K562 (cell line): ENCODE data around the gene PARPBP. TPM values are rescaled to one million over a fixed set of nuclear protein-coding genes. Genes with fewer than 3 reads are reported as not detected.

Experiments used
- ATAC-seq: fragments of 200-7000 bp; cut with Tn5 transposase; 3 replicates; pipeline ENCODE4 v1.9.1; 2020; ENCODE audit warnings: moderate library complexity
- BruUV-seq: library from RNA; stranded (reverse); fragments of 400-500 nt; replicated peaks from 2 replicates; lab custom pipeline; 2021; lab: Mats Ljungman, UMichigan
- CTCF ChIA-PET: fragments of 300-600 bp; formaldehyde crosslinking; extraction: SDS; loops from one replicate; lab custom pipeline; 2021; ENCODE audit warnings: low intra/inter-chr PET ratio; lab: Yijun Ruan, JAX
- POLR2A ChIA-PET: fragments of 300-600, 350-650 bp; sonication (Branson Sonifier 250); formaldehyde crosslinking; extraction: SDS; loops from one replicate; lab custom pipeline; 2021; ENCODE audit warnings: antibody characterized with exemption, inconsistent platforms; lab: Yijun Ruan, JAX
- DNase-seq, 4 experiments: peaks; one replicate each; pipeline versions ENCODE4 v3.0.0 to v3.0.0-alpha.2; 2011 to 2018; ENCODE audit warnings: low spot score in 3 of 4, mixed read lengths in 3 of 4; ENCODE audit errors: extremely low read depth in 1 of 4
- FAIRE-seq: peaks from 2 replicates; lab custom pipeline; 2011; peaks lifted over from hg19 to GRCh38; lab: Jason Lieb, UNC
- H2AFZ ChIP-seq: 2 replicates; pipeline ENCODE4 v1.6.0; 2011; ENCODE audit warnings: low read depth, low read length, control low read depth, inconsistent platforms
- H3K27ac ChIP-seq: fragments of 200-600 bp; 3 replicates; pipeline ENCODE4 v1.8.0; 2011; ENCODE audit warnings: low read depth, mild to moderate bottlenecking, control low read depth, inconsistent platforms, low read length, moderate library complexity, mixed read lengths; ENCODE audit errors: extremely low read depth
- H3K27me3 ChIP-seq, 2 experiments: fragments of 300-600 bp in 1 of 2; 2 replicates in 1 of 2; 3 replicates in 1 of 2; pipeline versions ENCODE4 v1.6.0 to v1.8.0; 2011; ENCODE audit warnings: inconsistent platforms in 2 of 2, low read length in 2 of 2, mild to moderate bottlenecking in 1 of 2, mixed read lengths in 1 of 2, moderate library complexity in 1 of 2; ENCODE audit not compliant: control insufficient read depth in 2 of 2, insufficient read depth in 2 of 2
- H3K36me3 ChIP-seq: fragments of 300-600 bp; 3 replicates; pipeline ENCODE4 v1.8.0; 2011; ENCODE audit warnings: mild to moderate bottlenecking, low read length, inconsistent platforms; ENCODE audit not compliant: control insufficient read depth, insufficient read depth
- H3K4me1 ChIP-seq, 2 experiments: fragments of 200-600 bp in 1 of 2; replicated peaks in 1 of 2; 2 replicates in 1 of 2; 3 replicates in 1 of 2; pipeline versions ENCODE4 v1.5.1 to v1.8.0; 2011; ENCODE audit warnings: inconsistent platforms in 2 of 2, low read length in 2 of 2, mild to moderate bottlenecking in 1 of 2, mixed read lengths in 1 of 2, moderate library complexity in 1 of 2; ENCODE audit not compliant: control insufficient read depth in 2 of 2, insufficient read depth in 2 of 2
- H3K4me2 ChIP-seq: 2 replicates; pipeline ENCODE4 v1.6.1; 2011; ENCODE audit warnings: low read length, control low read depth, inconsistent platforms, mixed read lengths; ENCODE audit not compliant: insufficient read depth
- H3K4me3 ChIP-seq: fragments of 200-600 bp; sonication (generic), shearing (Covaris generic); 2 replicates; pipeline ENCODE4 v1.5.1; 2016; ENCODE audit warnings: control low read depth, inconsistent platforms
- H3K79me2 ChIP-seq: fragments of 200-600 bp; 3 replicates; pipeline ENCODE4 v1.8.0; 2011; ENCODE audit warnings: low read length, inconsistent platforms; ENCODE audit not compliant: control insufficient read depth, insufficient read depth
- H3K9ac ChIP-seq, 2 experiments: 2 replicates each; pipeline versions ENCODE4 v1.6.0 to v1.6.1; 2011; ENCODE audit warnings: low read depth in 2 of 2, low read length in 2 of 2, control low read depth in 1 of 2, inconsistent platforms in 1 of 2, mild to moderate bottlenecking in 1 of 2, mixed read lengths in 1 of 2; ENCODE audit not compliant: insufficient read depth in 1 of 2
- H3K9me1 ChIP-seq: one replicate; pipeline ENCODE4 v1.6.0; 2011; ENCODE audit warnings: inconsistent platforms, mild to moderate bottlenecking, low read length, moderate library complexity; ENCODE audit not compliant: control insufficient read depth, insufficient read depth
- H3K9me3 ChIP-seq: replicated peaks from 2 replicates; pipeline ENCODE4 v1.5.1; 2011; ENCODE audit warnings: low read depth, low read length, inconsistent platforms; ENCODE audit not compliant: control insufficient read depth, insufficient read depth
- H4K20me1 ChIP-seq: replicated peaks from 2 replicates; pipeline ENCODE4 v1.6.1; 2011; ENCODE audit warnings: low read length, inconsistent platforms, mixed read lengths; ENCODE audit not compliant: control insufficient read depth, insufficient read depth
- MAZ ChIP-seq, 2 experiments: fragments of 450-650 bp in 1 of 2; sonication (generic) in 1 of 2; formaldehyde crosslinking; IDR thresholded peaks in 1 of 2; conservative IDR thresholded peaks in 1 of 2; 2 replicates each; pipeline versions ENCODE4 v1.4.0 to v1.5.0; 2020; ENCODE audit warnings: mild to moderate bottlenecking in 1 of 2, missing genetic modification reagents in 1 of 2
- MEF2A ChIP-seq: IDR thresholded peaks from 2 replicates; pipeline ENCODE4 v1.6.1; 2011; ENCODE audit warnings: low read depth, mild to moderate bottlenecking, low read length, moderate library complexity; ENCODE audit not compliant: control insufficient read depth
- RAD21 ChIP-seq, 2 experiments: fragments of 250-450 bp in 1 of 2; fragments of 450-650 bp in 1 of 2; sonication (Bioruptor Pico) in 1 of 2; formaldehyde crosslinking in 1 of 2; IDR thresholded peaks in 1 of 2; conservative IDR thresholded peaks in 1 of 2; 2 replicates each; pipeline versions ENCODE4 v1.4.0 to v1.8.0; 2020 to 2022; ENCODE audit warnings: mild to moderate bottlenecking in 2 of 2, moderate library complexity in 1 of 2
- WGBS: fragments of 100-300 bp; shearing (Covaris generic); methylation state at CpG from one replicate; pipeline ENCODE4 v1.1.6; 2016; ENCODE audit warnings: low coverage, mixed read lengths; ENCODE audit not compliant: insufficient coverage; ENCODE audit errors: missing lambda C conversion rate; 5-methylcytosine and 5-hydroxymethylcytosine counted together
- in situ Hi-C: fragments of 300-500 bp; cut with MboI; formaldehyde crosslinking; loops from 4 replicates; pipeline ENCODE4 v1.15.0; 2018; ENCODE audit warnings: inconsistent platforms, mixed read lengths
- intact Hi-C: fragments of 100-400 bp; cut with micrococcal nuclease; formaldehyde crosslinking; loops from 2 replicates; pipeline ENCODE4 v1.14.2; 2022
- polyA plus RNA-seq, 8 experiments: library from polyadenylated mRNA; depleted of rRNA in 4 of 8; stranded (reverse) in 5 of 8; unstranded in 3 of 8; fragments of >200 nt; fragmentation: Nextera tagmentation in 2 of 8; fragmentation: Illumina TruSeq in 1 of 8; extraction: Ambion mirVana in 2 of 8; extraction: Trizol in 1 of 8; gene quantifications; 2 replicates each; pipeline versions ENCODE4 v1.2.1 to v1.2.3, GENCODE V29; 2011 to 2014; ENCODE audit warnings: inconsistent platforms in 1 of 8, missing spikeins in 1 of 8
- total RNA-seq, 7 experiments: library from RNA; depleted of rRNA in 6 of 7; stranded (reverse); fragments of >200 nt in 6 of 7; fragmentation: Illumina TruSeq in 2 of 7; extraction: Trizol in 2 of 7; gene quantifications; 2 replicates each; pipeline versions ENCODE4 v1.2.1 to v1.2.3, GENCODE V29; 2011 to 2021; ENCODE audit warnings: low replicate concordance in 1 of 7
- TF ChIP-seq, protein P1 (sequence below), 3 experiments: IDR thresholded peaks in 2 of 3; conservative IDR thresholded peaks in 1 of 3; 2 replicates each; pipeline ENCODE4 v1.5.1; 2011 to 2012; ENCODE audit warnings: low read length in 3 of 3, mild to moderate bottlenecking in 3 of 3, control low read depth in 2 of 3, improper control_type of control experiment in 1 of 3, inconsistent platforms in 1 of 3, low read depth in 1 of 3, mixed read lengths in 1 of 3, moderate library complexity in 1 of 3; ENCODE audit not compliant: insufficient read depth in 2 of 3
- TF ChIP-seq, protein P2 (sequence below): fragments of 450-650 bp; formaldehyde crosslinking; IDR thresholded peaks from 2 replicates; pipeline ENCODE4 v1.4.0; 2020; ENCODE audit warnings: mild to moderate bottlenecking, moderate library complexity
- TF ChIP-seq, protein P3 (sequence below), 2 experiments: fragments of 450-650 bp; formaldehyde crosslinking in 1 of 2; IDR thresholded peaks; 2 replicates each; pipeline versions ENCODE4 v1.4.0 to v1.6.1; 2014 to 2020; ENCODE audit warnings: mild to moderate bottlenecking in 2 of 2, borderline replicate concordance in 1 of 2, low read depth in 1 of 2

The PARPBP gene
- total and polyA plus RNA-seq, 9 of the 15 experiments (the other 6 are each of a cell fraction or from before 2014, with no cell fraction given): 26.1 to 62.5 (median 49.0) TPM

DNA sequence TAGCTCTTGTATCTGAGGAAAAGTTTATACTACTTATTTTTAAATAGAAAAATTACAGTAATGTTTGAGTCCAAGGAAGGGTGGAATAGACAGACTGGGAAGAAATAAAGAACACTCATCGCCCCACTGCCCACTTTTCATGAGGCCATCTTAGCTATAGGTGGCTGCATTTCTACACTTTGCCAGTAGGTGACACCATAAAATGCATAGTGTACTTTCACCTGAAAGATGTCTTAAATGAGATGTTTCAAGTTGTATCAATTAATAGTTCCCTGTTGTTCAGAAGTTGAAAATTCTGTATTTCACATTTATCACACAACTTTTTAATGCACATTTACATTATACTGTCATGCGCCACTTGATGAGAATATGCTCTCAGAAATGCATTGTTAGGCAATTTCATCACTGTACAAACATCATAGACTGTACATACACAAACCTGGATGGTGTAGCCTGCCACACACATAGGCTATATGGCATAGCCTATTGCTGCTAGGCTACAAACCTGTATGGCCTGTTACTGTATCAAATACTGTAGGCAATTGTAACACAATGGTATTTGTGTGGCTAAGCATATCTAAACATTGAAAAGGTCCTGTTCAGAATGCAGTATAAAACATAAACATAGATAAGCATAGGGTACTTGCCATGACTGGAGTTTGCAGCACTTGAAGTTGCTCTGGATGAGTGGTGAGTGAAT, 50.1 kb downstream of the PARPBP start:
- peak; percentile 32 for FAIRE-seq
- 0 out of 4 replicates have a peak, but pooled peaks of 1 of the 2 experiments have one; percentile 19 for TF ChIP-seq MAZ (CRISPR knock-in tag; conservative IDR thresholded peaks at IDR 0.05 in 1 of 2, IDR thresholded peaks at IDR 0.05 in 1 of 2)
- TF ChIP-seq MEF2A: no peak
- TF ChIP-seq, protein P1, sequence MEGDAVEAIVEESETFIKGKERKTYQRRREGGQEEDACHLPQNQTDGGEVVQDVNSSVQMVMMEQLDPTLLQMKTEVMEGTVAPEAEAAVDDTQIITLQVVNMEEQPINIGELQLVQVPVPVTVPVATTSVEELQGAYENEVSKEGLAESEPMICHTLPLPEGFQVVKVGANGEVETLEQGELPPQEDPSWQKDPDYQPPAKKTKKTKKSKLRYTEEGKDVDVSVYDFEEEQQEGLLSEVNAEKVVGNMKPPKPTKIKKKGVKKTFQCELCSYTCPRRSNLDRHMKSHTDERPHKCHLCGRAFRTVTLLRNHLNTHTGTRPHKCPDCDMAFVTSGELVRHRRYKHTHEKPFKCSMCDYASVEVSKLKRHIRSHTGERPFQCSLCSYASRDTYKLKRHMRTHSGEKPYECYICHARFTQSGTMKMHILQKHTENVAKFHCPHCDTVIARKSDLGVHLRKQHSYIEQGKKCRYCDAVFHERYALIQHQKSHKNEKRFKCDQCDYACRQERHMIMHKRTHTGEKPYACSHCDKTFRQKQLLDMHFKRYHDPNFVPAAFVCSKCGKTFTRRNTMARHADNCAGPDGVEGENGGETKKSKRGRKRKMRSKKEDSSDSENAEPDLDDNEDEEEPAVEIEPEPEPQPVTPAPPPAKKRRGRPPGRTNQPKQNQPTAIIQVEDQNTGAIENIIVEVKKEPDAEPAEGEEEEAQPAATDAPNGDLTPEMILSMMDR (IDR thresholded peaks at IDR 0.05 in 2 of 3, conservative IDR thresholded peaks at IDR 0.05 in 1 of 3; ENCODE audit: insufficient read depth in 2 of 3, low read depth in 1 of 3, low read length in 3 of 3): peak; percentile 43 to 78 (median 63); a peak in 4 of 6 replicates
- TF ChIP-seq, protein P2, sequence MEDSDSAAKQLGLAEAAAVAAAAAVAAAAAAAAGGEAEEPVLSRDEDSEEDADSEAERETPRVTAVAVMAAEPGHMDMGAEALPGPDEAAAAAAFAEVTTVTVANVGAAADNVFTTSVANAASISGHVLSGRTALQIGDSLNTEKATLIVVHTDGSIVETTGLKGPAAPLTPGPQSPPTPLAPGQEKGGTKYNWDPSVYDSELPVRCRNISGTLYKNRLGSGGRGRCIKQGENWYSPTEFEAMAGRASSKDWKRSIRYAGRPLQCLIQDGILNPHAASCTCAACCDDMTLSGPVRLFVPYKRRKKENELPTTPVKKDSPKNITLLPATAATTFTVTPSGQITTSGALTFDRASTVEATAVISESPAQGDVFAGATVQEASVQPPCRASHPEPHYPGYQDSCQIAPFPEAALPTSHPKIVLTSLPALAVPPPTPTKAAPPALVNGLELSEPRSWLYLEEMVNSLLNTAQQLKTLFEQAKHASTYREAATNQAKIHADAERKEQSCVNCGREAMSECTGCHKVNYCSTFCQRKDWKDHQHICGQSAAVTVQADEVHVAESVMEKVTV (CRISPR knock-in tag): peak; percentile 62
- peak; percentile 81 to 84 for TF ChIP-seq RAD21 (CRISPR knock-in tag; conservative IDR thresholded peaks at IDR 0.05 in 1 of 2, IDR thresholded peaks at IDR 0.05 in 1 of 2)
- TF ChIP-seq, protein P3, sequence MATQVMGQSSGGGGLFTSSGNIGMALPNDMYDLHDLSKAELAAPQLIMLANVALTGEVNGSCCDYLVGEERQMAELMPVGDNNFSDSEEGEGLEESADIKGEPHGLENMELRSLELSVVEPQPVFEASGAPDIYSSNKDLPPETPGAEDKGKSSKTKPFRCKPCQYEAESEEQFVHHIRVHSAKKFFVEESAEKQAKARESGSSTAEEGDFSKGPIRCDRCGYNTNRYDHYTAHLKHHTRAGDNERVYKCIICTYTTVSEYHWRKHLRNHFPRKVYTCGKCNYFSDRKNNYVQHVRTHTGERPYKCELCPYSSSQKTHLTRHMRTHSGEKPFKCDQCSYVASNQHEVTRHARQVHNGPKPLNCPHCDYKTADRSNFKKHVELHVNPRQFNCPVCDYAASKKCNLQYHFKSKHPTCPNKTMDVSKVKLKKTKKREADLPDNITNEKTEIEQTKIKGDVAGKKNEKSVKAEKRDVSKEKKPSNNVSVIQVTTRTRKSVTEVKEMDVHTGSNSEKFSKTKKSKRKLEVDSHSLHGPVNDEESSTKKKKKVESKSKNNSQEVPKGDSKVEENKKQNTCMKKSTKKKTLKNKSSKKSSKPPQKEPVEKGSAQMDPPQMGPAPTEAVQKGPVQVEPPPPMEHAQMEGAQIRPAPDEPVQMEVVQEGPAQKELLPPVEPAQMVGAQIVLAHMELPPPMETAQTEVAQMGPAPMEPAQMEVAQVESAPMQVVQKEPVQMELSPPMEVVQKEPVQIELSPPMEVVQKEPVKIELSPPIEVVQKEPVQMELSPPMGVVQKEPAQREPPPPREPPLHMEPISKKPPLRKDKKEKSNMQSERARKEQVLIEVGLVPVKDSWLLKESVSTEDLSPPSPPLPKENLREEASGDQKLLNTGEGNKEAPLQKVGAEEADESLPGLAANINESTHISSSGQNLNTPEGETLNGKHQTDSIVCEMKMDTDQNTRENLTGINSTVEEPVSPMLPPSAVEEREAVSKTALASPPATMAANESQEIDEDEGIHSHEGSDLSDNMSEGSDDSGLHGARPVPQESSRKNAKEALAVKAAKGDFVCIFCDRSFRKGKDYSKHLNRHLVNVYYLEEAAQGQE (IDR thresholded peaks at IDR 0.05; ENCODE audit: borderline replicate concordance): peak; percentile 66; the same call in 1 of the 2 replicates
- TF ChIP-seq, protein P3 (CRISPR knock-in tag; IDR thresholded peaks at IDR 0.05; ENCODE audit: low read depth): no peak

More for the DNA sequence above, 50.1 kb downstream of the PARPBP start:
- Histone ChIP-seq H3K9me1 (no peaks in the 10 kb centered on the region), H3K4me1 (peaks cover 0 to 9% of the 10 kb centered on the region in 2 experiments; a peak in 3 of 5 replicates), H3K79me2 (no peaks in the 10 kb centered on the region), H3K4me3 (no peak overlapping the region), H3K27ac (no peak overlapping the region), H3K4me2 (no peak overlapping the region), H3K36me3 (peaks cover 41% of the 10 kb centered on the region), H4K20me1 (no peaks in the 10 kb centered on the region), H3K9ac (no peak overlapping the region), H3K9me3 (no peaks in the 10 kb centered on the region), H2AFZ (no peak overlapping the region), H3K27me3 (no peaks in the 10 kb centered on the region)
- DNase-seq (peak; percentile 11 to 52 (median 26)), ATAC-seq (peak; percentile 87)
- ChIA-PET CTCF (interaction anchor here (0.6 to 1.7 kb wide), 5 partner anchors 12 to 600 kb away, joined by 3 to 12 read pairs (median 4); no protein-coding TSS in a partner anchor), POLR2A (interaction anchor here (1.0 kb wide), 2 partner anchors 10 to 270 kb away, joined by 3 read pairs; no protein-coding TSS in a partner anchor)
- intact Hi-C loops (loop anchor here (2.0 to 10.0 kb wide), 5 partner anchors 127 to 645 kb away; partner anchors contain the start of gene IGF1), in situ Hi-C loops (no loop called here)
- WGBS: 71% methylated on average over 2 of the region's 2 CpGs
- no TSS peak for BruUV-seq
